Activated CD8-positive, alpha-beta memory T cell treated with anti-CD3 and anti-CD28 coated beads for 48 hours (primary cell): Measurements from ENCODE around the gene GYS1.
"Not testable (repeated sequence)": the region's sequence is repeated elsewhere in the genome, so short reads cannot be mapped to it uniquely, and the experiment has no call there.

Experiments
- DNase-seq, 3 experiments: peaks; one replicate each; pipeline ENCODE4 v3.0.0-alpha.2; 2020; ENCODE audit warnings: low read depth in 2 of 3, low spot score in 2 of 3

Gene GYS1

DNA sequence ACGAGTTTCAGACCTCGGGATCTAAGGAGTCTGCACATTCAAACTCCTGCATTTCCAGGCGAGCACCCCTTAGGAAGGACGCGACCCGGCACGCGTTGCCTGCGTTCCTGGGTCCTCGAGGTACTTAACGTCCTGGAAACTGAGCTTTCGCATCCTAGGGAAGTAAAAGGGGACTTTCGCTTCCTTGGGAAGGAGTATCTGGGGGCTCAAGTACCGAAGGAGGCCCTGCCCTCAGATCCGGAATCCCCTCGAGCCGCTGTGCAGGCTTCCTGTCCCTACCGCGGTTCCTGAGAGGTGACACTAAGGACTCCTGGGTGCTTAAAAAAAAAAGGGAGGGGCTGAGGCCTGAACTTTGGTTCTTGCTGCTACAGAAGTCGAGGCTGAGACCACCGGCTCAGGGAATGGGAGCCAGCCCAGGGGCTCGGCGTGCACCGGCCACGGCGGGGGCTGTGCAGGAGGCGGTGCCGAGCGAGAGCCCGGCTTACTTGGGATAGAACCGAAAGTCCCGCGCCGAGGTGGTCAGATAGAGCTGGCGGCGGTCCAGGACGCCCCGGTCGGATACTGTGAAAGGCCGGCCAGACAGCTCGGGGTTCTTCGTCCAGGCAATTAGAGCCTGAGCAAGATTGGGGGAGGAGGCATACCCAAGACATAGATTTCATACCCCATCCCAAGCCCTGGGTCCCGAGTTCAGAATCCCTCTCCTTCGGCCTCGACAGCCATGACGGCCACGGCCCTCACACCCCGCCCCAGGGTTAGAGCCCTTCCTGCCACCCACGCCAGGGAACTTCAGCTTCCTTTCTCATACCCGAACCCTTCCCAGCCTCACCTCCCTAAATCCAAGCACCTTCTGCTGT is 25.5 kb upstream of the GYS1 start:
- not testable (repeated sequence) for DNase-seq

DNA sequence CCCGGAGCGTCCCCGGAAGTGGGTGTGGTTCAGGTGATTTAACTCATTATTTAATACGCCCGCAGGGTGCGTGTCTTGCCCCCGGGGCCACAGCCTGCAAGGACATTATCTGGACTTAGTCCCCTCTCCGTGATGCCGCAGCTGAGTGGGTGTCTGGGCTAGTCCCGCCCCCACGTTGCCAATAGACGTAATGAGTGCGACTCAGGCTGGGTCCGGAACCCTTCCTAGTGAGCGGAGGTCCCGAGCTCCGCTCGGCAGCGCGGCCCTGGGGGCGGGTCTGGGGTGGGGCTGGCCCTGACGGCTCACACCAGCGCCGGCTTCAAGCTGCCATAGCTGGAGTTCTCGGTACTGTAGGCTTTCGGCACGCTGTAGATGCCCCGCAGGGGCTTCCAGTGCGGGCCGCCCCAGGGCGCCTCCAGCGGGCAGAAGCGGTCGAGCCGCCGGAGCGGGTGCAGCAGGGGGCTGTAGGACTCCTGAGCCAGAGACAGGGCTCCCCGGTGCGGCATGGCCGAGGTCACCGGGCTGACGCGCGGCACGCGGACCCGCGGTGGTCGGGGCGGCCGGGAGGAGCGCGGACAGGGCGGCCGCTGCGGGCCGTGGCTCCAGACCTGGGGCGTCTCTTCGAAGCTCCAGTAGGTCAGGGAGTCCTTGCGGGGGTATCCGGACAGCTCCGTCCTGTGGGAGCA is 24.7 kb upstream of the GYS1 start:
- peak in 1 of 3 experiments; percentile 35 for DNase-seq

DNA sequence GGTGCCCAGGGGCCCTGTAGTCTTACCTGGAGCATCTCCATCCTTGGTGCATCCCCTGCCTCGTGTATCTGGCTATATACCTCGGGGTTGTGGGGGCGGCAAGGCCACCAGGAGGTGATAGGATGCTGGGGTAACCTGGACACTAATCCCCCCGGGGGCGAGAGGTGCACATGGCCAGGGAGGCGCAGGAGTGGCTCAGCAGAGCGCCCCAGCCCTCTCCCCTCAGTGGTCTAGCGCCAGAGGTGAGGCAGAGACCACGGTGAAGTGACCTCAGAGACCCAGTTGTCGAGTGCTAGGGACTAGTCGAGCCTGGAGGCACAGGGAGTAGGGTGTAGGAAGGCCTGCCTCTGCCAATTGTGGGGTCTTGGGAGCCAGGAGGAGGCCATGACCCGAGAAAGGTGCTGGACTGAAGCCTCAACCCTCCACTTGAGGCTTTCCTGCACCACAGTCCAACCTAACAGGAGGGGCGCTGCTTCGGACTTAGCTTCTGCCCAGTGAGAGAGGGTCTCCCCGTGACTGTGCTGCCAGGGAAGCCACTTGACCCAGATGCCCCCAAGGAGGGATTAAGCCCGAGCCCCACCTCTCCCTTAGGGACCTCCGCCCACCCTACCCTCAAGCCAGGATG is 24.0 kb upstream of the GYS1 start, which contains the start of gene LHB:
TSS of gene LHB (minus strand) at position 51 of the 625 bp plus-strand sequence. CDS start at position 41, 10 bp downstream.
- DNase-seq, result no peak

- DNase-seq, result no peak
Observed at GRCh38 chr19:49016067-49016839, 23.1 kb upstream of the GYS1 start.

GRCh38 chr19:49014870-49015255 is 21.8 kb upstream of the GYS1 start:
- DNase-seq, result no peak

DNA sequence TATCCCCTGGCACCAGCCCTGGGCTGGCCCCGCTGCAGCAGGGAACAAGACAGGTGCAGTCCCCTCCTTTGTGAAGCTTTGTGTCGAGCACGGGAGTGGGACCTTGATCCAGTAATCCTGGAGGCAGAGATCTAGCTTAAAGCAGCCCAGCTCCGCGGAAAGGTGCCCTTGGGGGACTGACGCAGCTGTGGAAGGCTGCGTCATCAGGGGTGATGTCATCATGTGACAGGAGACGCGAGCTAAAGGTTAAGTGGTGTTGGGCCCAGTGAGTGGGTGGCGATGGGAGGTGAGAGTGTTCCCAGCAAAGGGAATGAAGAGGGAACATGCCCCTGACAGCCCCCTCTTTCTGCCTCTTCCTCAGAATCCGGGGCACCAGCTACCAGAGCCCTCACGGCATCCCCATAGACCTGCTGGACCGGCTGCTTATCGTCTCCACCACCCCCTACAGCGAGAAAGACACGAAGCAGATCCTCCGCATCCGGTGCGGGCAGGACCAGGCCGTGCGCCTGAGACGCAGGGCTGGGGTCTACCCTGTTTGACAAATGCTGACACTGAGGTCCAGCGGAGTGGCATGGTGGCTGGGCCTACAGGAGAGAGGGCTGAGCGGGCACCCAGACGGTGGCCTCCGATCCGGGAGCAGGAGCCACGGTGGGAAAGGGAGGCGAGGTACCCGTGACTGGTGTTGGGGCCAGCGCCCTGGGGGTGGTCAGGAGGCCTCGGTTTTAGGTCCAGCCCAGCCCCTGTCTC is 21.2 kb upstream of the GYS1 start:
- no peak for DNase-seq

DNA sequence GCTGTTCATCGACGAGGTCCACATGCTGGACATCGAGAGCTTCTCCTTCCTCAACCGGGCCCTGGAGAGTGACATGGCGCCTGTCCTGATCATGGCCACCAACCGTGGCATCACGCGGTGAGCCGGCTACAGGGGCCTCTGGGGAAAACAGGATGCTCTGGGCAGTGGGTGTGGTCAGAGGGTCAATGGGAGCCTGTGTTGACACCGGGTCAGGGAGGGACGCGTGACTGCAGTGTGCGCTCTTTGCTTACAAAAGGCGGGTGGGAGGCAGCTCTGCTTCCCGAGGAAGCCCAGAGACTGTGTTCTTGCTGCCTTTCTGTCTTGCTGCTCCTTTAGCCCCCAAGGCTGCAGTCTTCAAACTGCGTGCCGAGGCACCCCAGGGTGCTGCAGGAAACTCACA is 18.1 kb upstream of the GYS1 start:
- DNase-seq, result no peak

DNA sequence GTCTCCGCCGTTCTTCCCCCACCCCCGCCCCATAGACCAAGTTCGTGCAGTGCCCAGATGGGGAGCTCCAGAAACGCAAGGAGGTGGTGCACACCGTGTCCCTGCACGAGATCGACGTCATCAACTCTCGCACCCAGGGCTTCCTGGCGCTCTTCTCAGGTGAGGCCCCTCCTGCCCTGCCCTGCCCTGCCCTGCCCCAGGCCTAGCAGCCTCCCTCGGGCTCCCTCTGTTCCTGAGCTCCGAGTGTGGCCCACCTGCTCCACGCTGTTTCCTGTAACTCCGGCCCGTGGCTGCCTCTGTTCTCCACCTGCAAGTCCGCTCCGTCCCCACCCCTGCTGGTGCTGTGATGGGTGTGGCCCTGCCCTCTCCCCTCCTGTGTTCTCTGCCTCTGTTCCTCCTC is 17.3 kb upstream of the GYS1 start:
- no peak for DNase-seq

GRCh38 chr19:49009828-49010227 is 16.7 kb upstream of the GYS1 start:
- DNase-seq, result no peak

GRCh38 chr19:49006905-49007304 is 13.8 kb upstream of the GYS1 start:
- no peak for DNase-seq

- DNase-seq, result no peak
Observed at GRCh38 chr19:49004964-49005614, 12.0 kb upstream of the GYS1 start.

- DNase-seq, result no peak
Observed at GRCh38 chr19:49004133-49004532, 11.0 kb upstream of the GYS1 start.

- peak in 1 of 3 experiments; percentile 49 for DNase-seq
Observed at GRCh38 chr19:48999481-49000325, 6.6 kb upstream of the GYS1 start.

GRCh38 chr19:48997972-48998371 is 4.9 kb upstream of the GYS1 start:
- DNase-seq, result no peak

GRCh38 chr19:48994035-48994386 is 902 bp upstream of the GYS1 start:
- DNase-seq, result no peak

- no peak for DNase-seq
Observed at GRCh38 chr19:48992581-48993174, 431 bp downstream of the GYS1 start.

DNA sequence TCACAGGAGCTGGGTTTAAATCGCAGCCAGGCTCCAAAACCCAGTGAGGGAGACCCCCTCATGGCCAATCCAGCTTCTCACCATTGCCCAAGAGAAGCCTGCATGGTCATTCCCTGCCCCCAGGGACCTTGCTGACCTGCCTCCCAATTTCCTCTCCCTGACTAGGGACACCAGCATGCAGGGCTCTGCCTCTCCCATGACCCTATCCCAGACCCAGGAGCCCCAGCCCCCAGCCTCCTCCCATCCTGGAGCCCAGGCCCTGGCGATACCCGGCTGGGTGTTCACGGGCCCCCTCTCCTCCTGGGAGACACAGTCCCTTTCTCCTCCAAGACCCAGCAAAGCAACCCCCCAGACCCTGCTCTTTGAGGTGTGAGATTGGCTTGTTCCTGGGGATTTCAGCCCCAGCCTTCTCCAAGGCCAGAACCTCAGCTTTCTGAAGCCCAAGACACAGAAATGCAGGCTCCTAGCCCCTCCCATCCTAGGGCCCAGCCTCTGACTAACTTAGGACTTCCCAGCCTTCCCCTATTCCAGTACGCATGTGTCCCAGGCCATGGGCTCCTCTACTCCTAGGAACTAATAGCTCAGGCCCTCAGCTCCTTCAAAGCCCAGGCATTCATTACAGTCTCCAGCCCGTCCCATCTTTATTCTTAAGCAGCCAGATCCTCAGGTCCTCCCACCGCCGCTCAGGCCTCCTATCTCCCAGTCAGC is 1.1 kb downstream of the GYS1 start:
- no peak for DNase-seq

DNA sequence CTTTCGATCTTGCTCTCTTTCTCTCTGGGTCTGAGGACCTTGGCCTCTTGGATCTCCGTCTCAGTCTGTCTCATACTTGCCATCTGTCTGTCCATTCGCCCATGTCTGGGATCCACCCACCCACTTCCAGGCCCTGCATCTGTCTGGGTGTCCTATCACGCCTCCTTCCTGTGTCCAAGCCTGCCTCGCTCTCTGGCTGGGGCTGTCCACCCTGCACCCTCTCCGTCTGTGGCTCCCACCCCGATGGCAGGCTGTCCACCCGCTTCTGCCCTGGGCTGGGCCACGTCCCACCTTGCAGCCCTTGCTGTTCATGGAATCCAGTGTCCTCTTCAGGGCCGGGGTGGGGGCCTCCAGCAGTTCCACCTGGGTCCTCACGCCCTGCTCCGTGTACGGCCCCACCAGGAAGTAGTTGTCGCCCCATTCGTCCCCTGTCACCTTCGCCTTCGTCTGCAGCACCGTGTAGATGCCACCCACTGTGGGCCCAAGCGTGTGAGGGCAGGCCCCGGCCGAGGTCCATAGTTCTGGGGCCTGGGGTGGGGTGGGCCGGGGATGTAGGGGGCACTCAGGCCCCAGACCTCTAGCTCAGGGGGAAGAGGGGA is 2.0 kb downstream of the GYS1 start:
- DNase-seq, result no peak
